Psoas muscle (tissue), 8 donors: ENCODE results near the gene ST3GAL5. TPM values are rescaled to one million over a fixed set of nuclear protein-coding genes. Genes with fewer than 3 reads are reported as not detected.
"Not testable (repeated sequence)": the region's sequence is repeated elsewhere in the genome, so short reads cannot be mapped to it uniquely, and the experiment has no call there.

Experiments
- ATAC-seq, 4 donors: fragments of 200-7000 bp; cut with Tn5 transposase; one replicate each; pipeline ENCODE4 v1.9.1; 2020; ENCODE audit warnings: moderate library complexity in 3 of 4, mild to moderate bottlenecking in 2 of 4
- DNase-seq, 2 donors: peaks; one replicate each; pipeline ENCODE4 v3.0.0-alpha.2; 2020
- H3K27ac ChIP-seq: fragments of 200-600 bp; one replicate; pipeline ENCODE4 v1.8.0; 2022
- H3K27me3 ChIP-seq, 3 donors: fragments of 200-600 bp in 1 of 3; one replicate each; pipeline versions ENCODE4 v1.6.1 to v1.8.0; 2013 to 2022; ENCODE audit warnings: low read length in 2 of 3, mild to moderate bottlenecking in 2 of 3, moderate library complexity in 1 of 3; ENCODE audit not compliant: insufficient read depth in 3 of 3
- H3K36me3 ChIP-seq, 2 donors: fragments of 200-600 bp in 1 of 2; one replicate each; pipeline versions ENCODE4 v1.6.1 to v1.8.0; 2013 to 2022; ENCODE audit warnings: low read depth in 1 of 2, mild to moderate bottlenecking in 1 of 2, moderate library complexity in 1 of 2; ENCODE audit not compliant: insufficient read depth in 1 of 2
- H3K4me1 ChIP-seq: fragments of 200-600 bp; one replicate; pipeline ENCODE4 v1.8.0; 2022
- H3K4me3 ChIP-seq: fragments of 200-600 bp; one replicate; pipeline ENCODE4 v1.8.0; 2022; ENCODE audit warnings: mild to moderate bottlenecking
- H3K9me3 ChIP-seq: fragments of 200-600 bp; one replicate; pipeline ENCODE4 v1.8.0; 2022
- WGBS, 3 donors: extraction: QIAGEN DNeasy Blood & Tissue Kit; methylation state at CpG; one replicate each; pipeline versions ENCODE4 v1.1.6 to v1.1.7; 2013; 5-methylcytosine and 5-hydroxymethylcytosine counted together
- intact Hi-C, 2 donors: fragments of 100-400 bp; cut with DNase I; formaldehyde crosslinking; loops; one replicate each; pipeline versions ENCODE4 v1.11.0 to v1.14.2; 2022
- polyA plus RNA-seq, 3 donors: library from polyadenylated mRNA; stranded (reverse); fragments of 200-250 nt; gene quantifications; one replicate each; pipeline ENCODE4 v1.2.3, GENCODE V29; 2013
- total RNA-seq, 4 donors: library from RNA; stranded (reverse); fragmentation: NEBNext Ultra II Directional in 2 of 4; extraction: Animal tissue kit (Norgen Biotek cat#: 25700) in 2 of 4; gene quantifications; one replicate each; pipeline versions ENCODE4 v1.2.1 to v1.2.4, GENCODE V29; 2021 to 2023
- TF ChIP-seq, protein P1 (sequence below): fragments of 200-600 bp; IDR thresholded peaks from one replicate; pipeline ENCODE4 v1.8.0; 2022; ENCODE audit warnings: antibody characterized with exemption
- donor health status: healthy with polysubstance abuse.
- donor health status: DM: no; HTN: no; CAD: no; lungs with moderate emphysema.
- donor health status: Bipolar disorder and iron deficiency.
- donor health status: healthy.
- donor health status: DM: yes; HTN: yes; CAD: no.
- donor health status: DM: no; HTN: no; CAD: no.
- donor health status: DM: no; HTN: no; CAD: no.
- donor health status: DM: yes; HTN: yes; CAD: no.

Gene ST3GAL5
- total and polyA plus RNA-seq, 7 donors = 7.9 to 35.6 (median 14.7) TPM

DNA sequence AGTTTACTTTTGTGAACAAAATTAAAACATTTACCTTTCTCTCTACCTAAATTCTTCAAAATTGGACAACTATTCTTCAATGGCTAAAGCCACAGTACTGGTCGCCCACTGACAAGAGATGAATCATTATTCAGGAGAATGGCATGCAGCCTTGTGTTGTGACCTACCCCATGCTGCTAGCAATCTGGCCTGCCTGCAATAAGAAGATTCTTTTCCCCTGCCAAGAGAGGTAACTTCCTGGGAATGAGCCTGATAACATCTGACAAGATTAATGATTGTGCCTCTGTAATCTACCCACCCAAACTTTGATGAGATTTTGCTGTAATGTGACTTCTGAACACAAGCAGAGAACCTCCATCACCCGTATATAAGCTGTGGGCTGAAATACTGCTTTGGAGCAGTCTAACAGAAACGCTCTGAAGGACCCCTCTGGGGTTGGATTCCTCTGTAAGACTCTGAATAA, 47.0 kb upstream of the ST3GAL5 start:
- H3K9me3 ChIP-seq = no peaks in the 10 kb centered on the region
- no peak for DNase-seq
- 63 to 71% (median 66%) methylated on average over 3 of the region's 3 CpGs for WGBS, 3 donors
- no peak overlapping the region for H3K27ac ChIP-seq
- H3K4me1 ChIP-seq = peaks cover 8% of the 10 kb centered on the region
- TF ChIP-seq, protein P1, sequence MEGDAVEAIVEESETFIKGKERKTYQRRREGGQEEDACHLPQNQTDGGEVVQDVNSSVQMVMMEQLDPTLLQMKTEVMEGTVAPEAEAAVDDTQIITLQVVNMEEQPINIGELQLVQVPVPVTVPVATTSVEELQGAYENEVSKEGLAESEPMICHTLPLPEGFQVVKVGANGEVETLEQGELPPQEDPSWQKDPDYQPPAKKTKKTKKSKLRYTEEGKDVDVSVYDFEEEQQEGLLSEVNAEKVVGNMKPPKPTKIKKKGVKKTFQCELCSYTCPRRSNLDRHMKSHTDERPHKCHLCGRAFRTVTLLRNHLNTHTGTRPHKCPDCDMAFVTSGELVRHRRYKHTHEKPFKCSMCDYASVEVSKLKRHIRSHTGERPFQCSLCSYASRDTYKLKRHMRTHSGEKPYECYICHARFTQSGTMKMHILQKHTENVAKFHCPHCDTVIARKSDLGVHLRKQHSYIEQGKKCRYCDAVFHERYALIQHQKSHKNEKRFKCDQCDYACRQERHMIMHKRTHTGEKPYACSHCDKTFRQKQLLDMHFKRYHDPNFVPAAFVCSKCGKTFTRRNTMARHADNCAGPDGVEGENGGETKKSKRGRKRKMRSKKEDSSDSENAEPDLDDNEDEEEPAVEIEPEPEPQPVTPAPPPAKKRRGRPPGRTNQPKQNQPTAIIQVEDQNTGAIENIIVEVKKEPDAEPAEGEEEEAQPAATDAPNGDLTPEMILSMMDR = no peak
- no peak overlapping the region for H3K4me3 ChIP-seq
- intact Hi-C loops = no loop called here
- H3K36me3 ChIP-seq = no peaks in the 10 kb centered on the region
- peak; percentile 56 to 77 (median 59) for ATAC-seq
- H3K27me3 ChIP-seq = no peaks in the 10 kb centered on the region

DNA sequence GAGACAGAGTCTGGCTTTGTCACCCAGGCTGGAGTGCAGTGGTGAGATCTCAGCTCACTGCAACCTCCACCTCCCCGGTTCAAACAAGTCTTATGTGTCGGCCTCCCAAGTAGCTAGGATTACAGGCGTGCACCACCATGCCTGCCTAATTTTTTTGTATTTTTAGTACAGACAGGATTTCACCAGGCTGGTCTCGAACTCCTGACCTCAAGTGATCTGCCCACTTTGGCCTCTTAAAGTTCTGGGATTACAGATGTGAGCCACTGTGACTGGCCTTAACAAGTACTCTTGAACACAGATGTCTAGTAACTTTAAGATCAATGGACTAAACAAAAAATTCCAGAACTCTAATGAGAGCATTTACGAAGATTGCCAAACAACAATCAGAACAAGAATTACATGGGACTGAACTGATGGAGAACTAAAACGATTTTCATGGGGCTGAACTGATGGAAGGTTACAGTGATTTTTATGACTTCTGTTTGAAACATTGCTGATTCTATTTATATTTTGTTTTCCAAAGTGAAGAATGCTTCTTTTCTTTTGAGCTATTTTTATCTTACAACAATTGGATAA, 46.5 kb upstream of the ST3GAL5 start:
- H3K27ac ChIP-seq = no peak overlapping the region

DNA sequence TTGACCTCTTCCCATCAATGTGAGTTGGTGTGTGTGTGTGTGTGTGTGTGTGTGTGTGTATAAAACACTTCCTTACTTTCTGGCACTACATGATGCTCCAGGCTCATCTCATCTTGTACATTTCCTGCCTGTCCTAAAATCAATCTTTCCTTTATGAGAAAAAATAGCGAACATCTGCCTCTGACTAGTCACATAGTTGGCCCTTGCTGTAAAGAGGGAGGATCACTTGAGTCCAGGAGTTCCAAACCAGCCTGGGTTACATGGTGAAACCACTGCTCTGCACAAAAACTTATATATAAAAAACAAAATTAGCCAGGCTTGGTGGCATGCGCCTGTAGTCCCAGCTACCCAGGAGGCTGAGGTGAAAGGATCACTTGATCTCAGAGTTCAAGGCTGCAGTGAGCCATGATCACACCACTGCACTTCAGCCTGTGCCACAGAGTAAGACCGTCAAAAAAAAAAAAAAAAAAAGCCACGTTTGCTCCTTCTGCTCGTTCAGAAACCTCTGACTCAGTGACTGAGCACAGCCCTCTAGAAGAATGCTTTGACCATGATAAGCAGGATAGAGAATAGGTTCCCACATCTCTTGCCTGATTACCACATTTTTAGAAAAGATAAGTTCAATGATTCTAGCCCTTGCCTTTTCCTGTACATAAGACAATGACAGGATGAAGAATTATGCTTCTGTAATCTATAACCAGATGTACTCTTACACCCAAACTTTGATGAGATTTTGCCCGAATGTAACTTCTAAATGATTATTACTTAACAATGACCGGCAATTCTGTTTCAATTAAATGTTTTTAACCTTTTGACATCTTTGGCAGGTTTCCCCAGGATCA, 45.2 kb upstream of the ST3GAL5 start:
- Histone ChIP-seq H3K36me3 (no peaks in the 10 kb centered on the region), H3K4me1 (peaks cover 8% of the 10 kb centered on the region), H3K27me3 (no peaks in the 10 kb centered on the region), H3K4me3 (no peak overlapping the region), H3K27ac (no peak overlapping the region), H3K9me3 (no peaks in the 10 kb centered on the region)
- TF ChIP-seq, protein P1 = no peak
- peak in 2 of 4 donors; percentile 32 to 48 for ATAC-seq
- no peak for DNase-seq
- intact Hi-C loops = no loop called here
- 55 to 63% (median 58%) methylated on average over 7 of the region's 7 CpGs for WGBS, 3 donors

More for the DNA sequence above, 46.5 kb upstream of the ST3GAL5 start:
- DNase-seq (no peak), ATAC-seq (no peak)
- no peaks in the 10 kb centered on the region for H3K27me3 ChIP-seq
- peaks cover 8% of the 10 kb centered on the region for H3K4me1 ChIP-seq
- H3K4me3 ChIP-seq = no peak overlapping the region
- H3K36me3 ChIP-seq = no peaks in the 10 kb centered on the region
- TF ChIP-seq, protein P1 = no peak
- WGBS, 3 donors = 57 to 73% (median 61%) methylated on average over 6 of the region's 6 CpGs
- intact Hi-C loops = no loop called here
- H3K9me3 ChIP-seq = no peaks in the 10 kb centered on the region

DNA sequence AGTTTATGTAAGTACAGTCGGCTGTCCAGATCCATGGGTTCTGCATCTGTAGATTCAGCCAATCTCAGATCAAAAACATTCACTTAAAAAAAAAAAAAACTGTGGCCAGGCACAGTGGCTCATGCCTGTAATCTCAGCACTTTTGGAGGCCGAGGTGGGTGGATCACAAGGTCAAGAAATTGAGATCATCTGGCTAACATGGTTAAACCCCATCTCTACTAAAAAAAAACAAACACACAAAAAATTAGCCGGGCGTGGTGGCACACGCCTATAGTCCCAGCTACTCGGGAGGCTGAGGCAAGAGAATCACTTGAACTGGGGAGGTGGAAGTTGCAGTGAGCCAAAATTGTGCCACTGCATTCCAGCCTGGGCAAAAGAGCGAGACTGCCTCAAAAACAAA, 42.4 kb upstream of the ST3GAL5 start:
- H3K4me1 ChIP-seq, H3K4me3 ChIP-seq, H3K9me3 ChIP-seq, H3K36me3 ChIP-seq, intact Hi-C loops, H3K27ac ChIP-seq, DNase-seq, H3K27me3 ChIP-seq, ATAC-seq: not testable (repeated sequence)
- WGBS, 3 donors = 85 to 91% (median 87%) methylated on average over 7 of the region's 7 CpGs
